NCI-H460 (cell line): ENCODE measurements around the gene VSIR. TPM values are rescaled to one million over a fixed set of nuclear protein-coding genes. Genes with fewer than 3 reads are reported as not detected.

Experiments
- DNase-seq: peaks from one replicate; pipeline ENCODE4 v3.0.0-alpha.2; 2016; ENCODE audit warnings: low read depth; ENCODE audit errors: extremely low read depth
- total RNA-seq: library from RNA; depleted of rRNA; stranded (reverse); fragments of >200 nt; shearing (Covaris generic); gene quantifications from 2 replicates; pipeline ENCODE4 v1.2.3, GENCODE V29; 2014

VSIR gene
- total RNA-seq, 1 experiment from 2014 or later: 49.4 TPM

GRCh38 chr10:71737001-71737833 lies 36.1 kb downstream of the VSIR start:
- DNase-seq: no peak

GRCh38 chr10:71736570-71736952 lies 36.8 kb downstream of the VSIR start:
- DNase-seq: no peak

GRCh38 chr10:71735709-71736569 lies 37.4 kb downstream of the VSIR start:
- no peak for DNase-seq

- no peak for DNase-seq
These were observed 38.5 kb downstream of the VSIR start for GRCh38 chr10:71734797-71735196.

GRCh38 chr10:71731791-71732190 lies 41.5 kb downstream of the VSIR start:
- no peak for DNase-seq

GRCh38 chr10:71729161-71729636 lies 44.1 kb downstream of the VSIR start:
- DNase-seq: peak; percentile 6

- DNase-seq: peak; percentile 5
These were observed 45.3 kb downstream of the VSIR start for GRCh38 chr10:71727738-71728737.

- DNase-seq: no peak
These were observed 46.1 kb downstream of the VSIR start for GRCh38 chr10:71727105-71727737.

- no peak for DNase-seq
These were observed 46.7 kb downstream of the VSIR start for GRCh38 chr10:71726580-71727104.

GRCh38 chr10:71725998-71726579 lies 47.2 kb downstream of the VSIR start:
- DNase-seq: peak; percentile 34

GRCh38 chr10:71725249-71725648 lies 48.1 kb downstream of the VSIR start:
- DNase-seq: no peak

GRCh38 chr10:71724539-71724938 lies 48.8 kb downstream of the VSIR start:
- no peak for DNase-seq

GRCh38 chr10:71723311-71723710 lies 50.0 kb downstream of the VSIR start:
- DNase-seq: no peak

GRCh38 chr10:71722849-71723248 lies 50.5 kb downstream of the VSIR start:
- DNase-seq: no peak

- DNase-seq: no peak
These were observed 52.0 kb downstream of the VSIR start for GRCh38 chr10:71721313-71721712.

GRCh38 chr10:71720288-71720687 lies 53.0 kb downstream of the VSIR start:
- DNase-seq: no peak

- no peak for DNase-seq
These were observed 53.7 kb downstream of the VSIR start, which contains the start of gene C10orf105 for GRCh38 chr10:71719464-71720201. Gene C10orf105, minus strand, starts transcription at chr10:71719778. Its CDS starts 3,441 bp downstream, at chr10:71716337.

- no peak for DNase-seq
These were observed 54.3 kb downstream of the VSIR start for GRCh38 chr10:71719042-71719441.
